GM18907 (cell line): ENCODE results near the gene CDC42BPB.
"Not testable (repeated sequence)": the region's sequence is repeated elsewhere in the genome, so short reads cannot be mapped to it uniquely, and the experiment has no call there.

ENCODE experiments used
- ATAC-seq: cut with Tn5 transposase; IDR thresholded peaks from one replicate; pipeline ENCODE4 v1.9.1; 2021; ENCODE audit warnings: mild to moderate bottlenecking, moderate library complexity; ENCODE audit not compliant: unreplicated experiment

The CDC42BPB gene

GRCh38 chr14:103052407-103052806 lies 4.9 kb downstream of the CDC42BPB start:
- ATAC-seq, result no peak

GRCh38 chr14:103050935-103051334 lies 6.4 kb downstream of the CDC42BPB start:
- no peak for ATAC-seq

GRCh38 chr14:103047453-103047852 lies 9.9 kb downstream of the CDC42BPB start:
- not testable (repeated sequence) for ATAC-seq

- no peak for ATAC-seq
These were observed 11.9 kb downstream of the CDC42BPB start for GRCh38 chr14:103045371-103045869.

- no peak for ATAC-seq
These were observed 13.9 kb downstream of the CDC42BPB start for GRCh38 chr14:103043257-103044015.

- ATAC-seq, result no peak
These were observed 15.9 kb downstream of the CDC42BPB start for GRCh38 chr14:103041464-103041863.

- no peak for ATAC-seq
These were observed 23.7 kb downstream of the CDC42BPB start for GRCh38 chr14:103033681-103034096.

GRCh38 chr14:103031956-103032355 lies 25.4 kb downstream of the CDC42BPB start:
- ATAC-seq, result no peak

- no peak for ATAC-seq
These were observed 25.8 kb downstream of the CDC42BPB start for GRCh38 chr14:103031566-103031911.

- ATAC-seq, result no peak
These were observed 26.4 kb downstream of the CDC42BPB start for GRCh38 chr14:103030741-103031565.

GRCh38 chr14:103029936-103030335 lies 27.4 kb downstream of the CDC42BPB start:
- ATAC-seq, result no peak

- no peak for ATAC-seq
These were observed 28.6 kb downstream of the CDC42BPB start for GRCh38 chr14:103028772-103029171.

- ATAC-seq, result no peak
These were observed 29.1 kb downstream of the CDC42BPB start for GRCh38 chr14:103028161-103028767.

- ATAC-seq, result no peak
These were observed 29.9 kb downstream of the CDC42BPB start for GRCh38 chr14:103027451-103027850.

GRCh38 chr14:103026988-103027387 lies 30.4 kb downstream of the CDC42BPB start:
- no peak for ATAC-seq

GRCh38 chr14:103026196-103026595 lies 31.2 kb downstream of the CDC42BPB start:
- ATAC-seq, result not testable (repeated sequence)

- no peak for ATAC-seq
These were observed 33.4 kb downstream of the CDC42BPB start for GRCh38 chr14:103023881-103024473.

- no peak for ATAC-seq
These were observed 34.7 kb downstream of the CDC42BPB start for GRCh38 chr14:103022685-103023044.

- ATAC-seq, result no peak
These were observed 35.2 kb downstream of the CDC42BPB start for GRCh38 chr14:103022002-103022684.

- ATAC-seq, result no peak
These were observed 35.7 kb downstream of the CDC42BPB start for GRCh38 chr14:103021684-103022001.
